Fibroblast of the aortic adventitia (primary cell): ENCODE results near the gene CAPN11. TPM values are rescaled to one million over a fixed set of nuclear protein-coding genes. Genes with fewer than 3 reads are reported as not detected.
A peak's percentile ranks its signal among the peaks of the same experiment; 100 is the strongest.

Experiments
- DNase-seq: peaks from one replicate; pipeline ENCODE4 v3.0.0-alpha.2; 2010; ENCODE audit warnings: low read depth
- H3K4me3 ChIP-seq: 2 replicates; pipeline ENCODE4 v1.5.1; 2011; ENCODE audit warnings: low read depth, mild to moderate bottlenecking, control low read depth, low read length, moderate library complexity
- CTCF ChIP-seq: IDR thresholded peaks from 2 replicates; pipeline ENCODE4 v1.5.1; 2011; ENCODE audit warnings: mild to moderate bottlenecking, low read length, control low read depth, inconsistent platforms; ENCODE audit not compliant: insufficient read depth
- total RNA-seq: library from RNA; depleted of rRNA; stranded (reverse); fragments of >200 nt; gene quantifications from 2 replicates; pipeline ENCODE4 v1.2.3, GENCODE V29; 2012; ENCODE audit warnings: low replicate concordance

CAPN11 gene
- total RNA-seq, 1 donor, result not detected

GRCh38 chr6:44156494-44157151 is 2.0 kb upstream of the CAPN11 start:
- no peak overlapping the region for H3K4me3 ChIP-seq
- no peak for DNase-seq
- TF ChIP-seq CTCF, result no peak

- no peak for TF ChIP-seq CTCF
- no peak overlapping the region for H3K4me3 ChIP-seq
- DNase-seq, result no peak
These were observed 1.5 kb upstream of the CAPN11 start for GRCh38 chr6:44157152-44157521.

GRCh38 chr6:44161997-44162338 is 3.3 kb downstream of the CAPN11 start:
- H3K4me3 ChIP-seq, result no peak overlapping the region
- peak; percentile 49 for DNase-seq
- no peak for TF ChIP-seq CTCF

GRCh38 chr6:44162876-44163625 is 4.4 kb downstream of the CAPN11 start:
- DNase-seq, result no peak
- no peak for TF ChIP-seq CTCF
- no peak overlapping the region for H3K4me3 ChIP-seq

- no peak overlapping the region for H3K4me3 ChIP-seq
- TF ChIP-seq CTCF, result no peak
- no peak for DNase-seq
These were observed 7.5 kb downstream of the CAPN11 start for GRCh38 chr6:44166116-44166515.

- TF ChIP-seq CTCF, result no peak
- H3K4me3 ChIP-seq, result no peak overlapping the region
- DNase-seq, result no peak
These were observed 8.1 kb downstream of the CAPN11 start for GRCh38 chr6:44166591-44167184.
